PC-9 (cell line): Measurements from ENCODE around the gene RTN4RL1. TPM values are rescaled to one million over a fixed set of nuclear protein-coding genes. Genes with fewer than 3 reads are reported as not detected.
A peak's percentile ranks its signal among the peaks of the same experiment; 100 is the strongest.

ENCODE experiments used
- BruUV-seq: library from RNA; stranded (reverse); fragments of 400-500 nt; replicated peaks from 2 replicates; lab custom pipeline; 2021; lab: Mats Ljungman, UMichigan
- CTCF ChIA-PET: fragments of 300-600 bp; sonication (Branson Sonifier 250); formaldehyde crosslinking; loops from one replicate; lab custom pipeline; 2022; ENCODE audit warnings: antibody characterized with exemption; lab: Charles Lee
- POLR2A ChIA-PET: fragments of 300-600 bp; sonication (Branson Sonifier 250); formaldehyde crosslinking; loops from one replicate; lab custom pipeline; 2022; ENCODE audit warnings: antibody characterized with exemption; ENCODE audit not compliant: unreplicated experiment; lab: Charles Lee
- DNase-seq, 2 experiments: peaks; one replicate each; pipeline versions ENCODE4 v3.0.0 to v3.0.0-alpha.2; 2015 to 2022; ENCODE audit warnings: mixed read lengths in 1 of 2
- H2AFZ ChIP-seq: fragments of 200-600 bp; sonication (generic); 2 replicates; pipeline ENCODE4 v1.8.1; 2017; ENCODE audit warnings: antibody characterized with exemption
- H3F3A ChIP-seq: fragments of 200-600 bp; sonication (generic); 2 replicates; pipeline ENCODE4 v1.8.1; 2017; ENCODE audit warnings: antibody characterized with exemption, mild to moderate bottlenecking, low read depth; ENCODE audit not compliant: insufficient read depth
- H3K27ac ChIP-seq: fragments of 200-600 bp; sonication (generic); 2 replicates; pipeline ENCODE4 v1.6.1; 2016; ENCODE audit warnings: mixed run types
- H3K27me3 ChIP-seq: fragments of 200-600 bp; sonication (generic); 2 replicates; pipeline ENCODE4 v1.6.1; 2016; ENCODE audit warnings: low read depth, mixed run types; ENCODE audit not compliant: insufficient read depth
- H3K36me3 ChIP-seq: fragments of 200-600 bp; sonication (generic); 2 replicates; pipeline ENCODE4 v1.6.1; 2016; ENCODE audit warnings: low read depth, mixed run types
- H3K4me1 ChIP-seq: fragments of 200-600 bp; sonication (generic); replicated peaks from 2 replicates; pipeline ENCODE4 v1.6.1; 2016; ENCODE audit warnings: mixed run types; ENCODE audit not compliant: insufficient read depth
- H3K4me2 ChIP-seq: fragments of 200-600 bp; sonication (generic); 2 replicates; pipeline ENCODE4 v1.6.1; 2017; ENCODE audit warnings: mixed run types
- H3K4me3 ChIP-seq: fragments of 200-600 bp; sonication (generic); 2 replicates; pipeline ENCODE4 v1.6.1; 2016; ENCODE audit warnings: mixed run types
- H3K79me2 ChIP-seq: fragments of 200-600 bp; sonication (generic); 2 replicates; pipeline ENCODE4 v1.6.1; 2017; ENCODE audit warnings: low read depth, mixed run types
- H3K9me2 ChIP-seq: fragments of 200-600 bp; sonication (generic); 2 replicates; pipeline ENCODE4 v1.8.1; 2017; ENCODE audit warnings: mild to moderate bottlenecking; ENCODE audit not compliant: insufficient read depth
- H3K9me3 ChIP-seq: fragments of 200-600 bp; sonication (generic); 2 replicates; pipeline ENCODE4 v1.8.1; 2016; ENCODE audit warnings: low read depth; ENCODE audit not compliant: insufficient read depth
- H4K20me1 ChIP-seq: fragments of 200-600 bp; sonication (generic); 2 replicates; pipeline ENCODE4 v1.8.1; 2017; ENCODE audit not compliant: insufficient read depth
- EZH2 ChIP-seq: fragments of 200-600 bp; sonication (generic); IDR thresholded peaks from 2 replicates; pipeline ENCODE4 v1.8.0; 2017; ENCODE audit warnings: antibody characterized with exemption, low read depth
- intact Hi-C: fragments of 100-400 bp; cut with micrococcal nuclease; formaldehyde crosslinking; loops from one replicate; pipeline ENCODE4 v1.10.0; 2022; ENCODE audit not compliant: unreplicated experiment
- total RNA-seq: library from RNA; stranded (reverse); gene quantifications from 2 replicates; pipeline ENCODE4 v1.2.3, GENCODE V29; 2021
- TF ChIP-seq, protein P1 (sequence below): fragments of 200-600 bp; sonication (generic); conservative IDR thresholded peaks from 2 replicates; pipeline ENCODE4 v1.6.1; 2017; ENCODE audit warnings: mixed run types, antibody characterized with exemption, mild to moderate bottlenecking, moderate library complexity

RTN4RL1 gene
- total RNA-seq, 1 experiment from 2014 or later, result 0.13 TPM

- CTCF ChIA-PET, result no interaction called here
- TF ChIP-seq, protein P1, sequence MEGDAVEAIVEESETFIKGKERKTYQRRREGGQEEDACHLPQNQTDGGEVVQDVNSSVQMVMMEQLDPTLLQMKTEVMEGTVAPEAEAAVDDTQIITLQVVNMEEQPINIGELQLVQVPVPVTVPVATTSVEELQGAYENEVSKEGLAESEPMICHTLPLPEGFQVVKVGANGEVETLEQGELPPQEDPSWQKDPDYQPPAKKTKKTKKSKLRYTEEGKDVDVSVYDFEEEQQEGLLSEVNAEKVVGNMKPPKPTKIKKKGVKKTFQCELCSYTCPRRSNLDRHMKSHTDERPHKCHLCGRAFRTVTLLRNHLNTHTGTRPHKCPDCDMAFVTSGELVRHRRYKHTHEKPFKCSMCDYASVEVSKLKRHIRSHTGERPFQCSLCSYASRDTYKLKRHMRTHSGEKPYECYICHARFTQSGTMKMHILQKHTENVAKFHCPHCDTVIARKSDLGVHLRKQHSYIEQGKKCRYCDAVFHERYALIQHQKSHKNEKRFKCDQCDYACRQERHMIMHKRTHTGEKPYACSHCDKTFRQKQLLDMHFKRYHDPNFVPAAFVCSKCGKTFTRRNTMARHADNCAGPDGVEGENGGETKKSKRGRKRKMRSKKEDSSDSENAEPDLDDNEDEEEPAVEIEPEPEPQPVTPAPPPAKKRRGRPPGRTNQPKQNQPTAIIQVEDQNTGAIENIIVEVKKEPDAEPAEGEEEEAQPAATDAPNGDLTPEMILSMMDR, result no peak
- TF ChIP-seq EZH2, result no peak
- peaks cover 7% of the 10 kb centered on the region; the same call in 1 of the 2 replicates for H3F3A ChIP-seq
- no peaks in the 10 kb centered on the region for H3K4me1 ChIP-seq
- no peaks in the 10 kb centered on the region for H3K27me3 ChIP-seq
- no peak overlapping the region for H3K4me2 ChIP-seq
- H3K36me3 ChIP-seq, result no peaks in the 10 kb centered on the region
- no peaks in the 10 kb centered on the region; the same call in 1 of the 2 replicates for H4K20me1 ChIP-seq
- H3K9me2 ChIP-seq, result no peaks in the 10 kb centered on the region
- H3K79me2 ChIP-seq, result no peaks in the 10 kb centered on the region
- no peaks in the 10 kb centered on the region for H3K9me3 ChIP-seq
- POLR2A ChIA-PET, result no interaction called here
- H2AFZ ChIP-seq, result no peak overlapping the region
- no peak overlapping the region for H3K27ac ChIP-seq
- no TSS peak for BruUV-seq
- intact Hi-C loops, result no loop called here
- no peak overlapping the region for H3K4me3 ChIP-seq
- DNase-seq, result no peak
These were observed 35.2 kb upstream of the RTN4RL1 start for GRCh38 chr17:2060385-2060658.

DNA sequence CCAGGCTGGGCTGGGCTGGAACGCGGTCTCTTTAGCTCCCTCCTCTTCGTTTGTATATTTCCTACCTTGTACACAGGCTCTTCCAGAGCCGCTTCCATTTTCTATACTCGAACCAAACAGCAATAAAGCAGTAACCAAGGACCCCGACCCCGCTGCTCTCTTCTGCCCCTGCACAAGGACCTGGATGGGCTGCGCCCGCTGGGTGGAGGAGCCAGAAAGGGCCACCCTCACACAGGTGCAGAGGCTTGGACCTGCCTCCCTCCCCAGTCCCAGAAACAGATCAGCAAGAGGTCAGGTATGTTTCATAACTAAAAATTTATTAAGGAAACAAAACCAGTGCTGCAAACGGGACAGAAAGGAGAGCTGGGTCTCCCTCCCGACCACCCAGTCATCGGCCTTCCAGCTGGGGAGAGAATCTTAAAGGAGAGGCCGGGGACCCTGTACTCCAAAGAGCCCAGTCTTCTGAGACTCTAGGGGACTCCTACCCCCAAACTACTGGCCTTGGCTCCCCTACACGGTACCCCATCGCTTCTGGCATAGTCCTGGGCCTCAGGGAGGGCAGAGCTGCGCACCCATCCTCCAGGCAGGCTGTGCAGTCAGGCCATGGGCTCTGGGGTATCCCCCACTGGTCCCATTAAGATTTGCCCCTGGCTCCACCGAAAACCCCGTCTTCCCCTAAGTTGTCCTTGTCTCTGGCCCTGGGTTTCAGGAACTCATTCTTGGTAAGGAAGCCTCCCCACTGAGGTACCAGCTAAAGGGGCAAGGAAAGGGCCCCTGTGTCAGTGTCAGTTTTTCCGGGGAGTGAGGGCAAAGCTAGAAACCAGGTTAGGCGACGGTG, 34.6 kb upstream of the RTN4RL1 start:
- Histone ChIP-seq H3K27me3 (no peaks in the 10 kb centered on the region), H3K4me1 (no peaks in the 10 kb centered on the region), H3K9me3 (no peaks in the 10 kb centered on the region), H4K20me1 (no peaks in the 10 kb centered on the region; the same call in 1 of the 2 replicates), H3F3A (peaks cover 7% of the 10 kb centered on the region; the same call in 1 of the 2 replicates), H3K4me2 (no peak overlapping the region), H3K79me2 (no peaks in the 10 kb centered on the region), H3K4me3 (no peak overlapping the region), H3K36me3 (no peaks in the 10 kb centered on the region), H3K27ac (no peak overlapping the region), H3K9me2 (no peaks in the 10 kb centered on the region), H2AFZ (no peak overlapping the region)
- BruUV-seq, result no TSS peak
- DNase-seq, result no peak
- TF ChIP-seq EZH2, result no peak
- TF ChIP-seq, protein P1, result no peak
- ChIA-PET CTCF (interaction anchor here (0.7 kb wide), 1 partner anchor 255 kb away, joined by 3 read pairs; no protein-coding TSS in a partner anchor), POLR2A (interaction anchor here (0.7 kb wide), 1 partner anchor 141 kb away, joined by 4 read pairs; no protein-coding TSS in a partner anchor)
- intact Hi-C loops, result no loop called here

- ChIA-PET CTCF (interaction anchor here (0.7 kb wide), 1 partner anchor 256 kb away, joined by 3 read pairs; no protein-coding TSS in a partner anchor), POLR2A (no interaction called here)
- Histone ChIP-seq H3K79me2 (no peaks in the 10 kb centered on the region), H3K27me3 (no peaks in the 10 kb centered on the region), H3K27ac (no peak overlapping the region), H3K4me1 (peaks cover 7% of the 10 kb centered on the region; the same call in 1 of the 2 replicates), H3K36me3 (no peaks in the 10 kb centered on the region), H3K9me2 (no peaks in the 10 kb centered on the region), H3F3A (peaks cover 4% of the 10 kb centered on the region; the same call in 1 of the 2 replicates), H3K4me3 (no peak overlapping the region), H4K20me1 (no peaks in the 10 kb centered on the region; the same call in 1 of the 2 replicates), H3K4me2 (no peak overlapping the region), H3K9me3 (no peaks in the 10 kb centered on the region), H2AFZ (no peak overlapping the region)
- intact Hi-C loops, result no loop called here
- no peak for TF ChIP-seq EZH2
- TF ChIP-seq, protein P1, result peak; percentile 31
- no TSS peak for BruUV-seq
- DNase-seq, result no peak
These were observed 33.7 kb upstream of the RTN4RL1 start for GRCh38 chr17:2058586-2059546.
